Measurements from ENCODE around the gene ATF7IP.

DNA sequence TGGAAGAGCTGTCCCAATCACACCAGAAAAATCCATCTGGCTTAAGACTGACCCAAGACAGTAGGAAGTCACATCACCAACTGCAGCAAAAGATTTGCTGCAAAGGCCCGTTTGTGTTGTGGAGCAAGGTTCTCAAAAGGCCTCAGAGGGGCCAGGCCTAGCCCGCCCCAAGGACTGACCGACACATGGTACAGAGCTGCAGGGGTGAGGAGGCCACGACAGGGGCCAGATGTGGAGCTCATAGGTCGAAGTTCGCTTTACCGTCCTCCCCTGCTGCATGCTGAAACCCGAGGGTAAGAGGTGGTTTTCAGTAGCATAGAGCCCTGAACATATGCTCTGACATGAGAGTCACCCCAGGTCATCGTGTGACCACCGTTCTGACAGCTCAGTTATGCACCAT lies 166.7 kb downstream of the ATF7IP start:
- TF ChIP-seq, protein P1, sequence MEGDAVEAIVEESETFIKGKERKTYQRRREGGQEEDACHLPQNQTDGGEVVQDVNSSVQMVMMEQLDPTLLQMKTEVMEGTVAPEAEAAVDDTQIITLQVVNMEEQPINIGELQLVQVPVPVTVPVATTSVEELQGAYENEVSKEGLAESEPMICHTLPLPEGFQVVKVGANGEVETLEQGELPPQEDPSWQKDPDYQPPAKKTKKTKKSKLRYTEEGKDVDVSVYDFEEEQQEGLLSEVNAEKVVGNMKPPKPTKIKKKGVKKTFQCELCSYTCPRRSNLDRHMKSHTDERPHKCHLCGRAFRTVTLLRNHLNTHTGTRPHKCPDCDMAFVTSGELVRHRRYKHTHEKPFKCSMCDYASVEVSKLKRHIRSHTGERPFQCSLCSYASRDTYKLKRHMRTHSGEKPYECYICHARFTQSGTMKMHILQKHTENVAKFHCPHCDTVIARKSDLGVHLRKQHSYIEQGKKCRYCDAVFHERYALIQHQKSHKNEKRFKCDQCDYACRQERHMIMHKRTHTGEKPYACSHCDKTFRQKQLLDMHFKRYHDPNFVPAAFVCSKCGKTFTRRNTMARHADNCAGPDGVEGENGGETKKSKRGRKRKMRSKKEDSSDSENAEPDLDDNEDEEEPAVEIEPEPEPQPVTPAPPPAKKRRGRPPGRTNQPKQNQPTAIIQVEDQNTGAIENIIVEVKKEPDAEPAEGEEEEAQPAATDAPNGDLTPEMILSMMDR (IDR thresholded peaks at IDR 0.05; ENCODE audit: insufficient read depth, low read depth, low read length) = no peak
- TF ChIP-seq EZH2 (IDR thresholded peaks at IDR 0.05; ENCODE audit: insufficient read depth, low read length) = no peak

Measured in astrocyte (in vitro differentiated cells and primary cell).